ENCODE results near the gene GBE1.

DNA sequence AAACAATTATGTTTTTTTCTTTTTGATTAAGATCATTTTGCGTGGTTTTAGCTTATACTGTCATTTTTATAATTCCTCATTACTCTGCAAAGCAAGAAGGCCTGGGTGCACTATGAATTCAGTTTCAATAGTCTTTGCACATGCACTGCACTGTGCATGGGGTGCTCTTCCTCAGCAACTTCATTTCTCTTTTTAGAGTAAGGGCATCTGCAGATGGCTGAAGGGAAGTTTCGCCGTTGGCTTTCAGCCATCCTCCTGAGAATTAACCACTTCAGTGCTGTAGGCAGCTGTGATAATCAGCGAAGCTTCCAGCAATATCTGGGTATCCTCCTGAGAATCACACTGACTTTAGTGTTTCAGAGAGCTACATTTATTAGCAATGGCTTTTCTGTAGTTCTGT, 284.8 kb downstream of the GBE1 start:
- TF ChIP-seq CTCF (IDR thresholded peaks at IDR 0.05) (no peak), EZH2 (IDR thresholded peaks at IDR 0.05) (no peak), EZH2phosphoT487 (IDR thresholded peaks at IDR 0.05) (no peak)

All from neural progenitor cell (in vitro differentiated cells).